ENCODE measurements around the gene SIGLEC11.

- TF ChIP-seq TAF1 (IDR thresholded peaks at IDR 0.05; ENCODE audit: low read depth, low read length): no peak
- no peak for TF ChIP-seq POU2F2 (IDR thresholded peaks at IDR 0.05; ENCODE audit: low read depth, low read length)
- TF ChIP-seq POLR2A (IDR thresholded peaks at IDR 0.05; ENCODE audit: low read depth, low read length): no peak
These were observed 41.5 kb upstream of the SIGLEC11 start for GRCh38 chr19:50002386-50002960.

Measured in GM12891 (cell line).